Measurements from ENCODE around the gene ATCAY.
"Not testable (repeated sequence)": the region's sequence is repeated elsewhere in the genome, so short reads cannot be mapped to it uniquely, and the experiment has no call there.

Gene ATCAY

DNA sequence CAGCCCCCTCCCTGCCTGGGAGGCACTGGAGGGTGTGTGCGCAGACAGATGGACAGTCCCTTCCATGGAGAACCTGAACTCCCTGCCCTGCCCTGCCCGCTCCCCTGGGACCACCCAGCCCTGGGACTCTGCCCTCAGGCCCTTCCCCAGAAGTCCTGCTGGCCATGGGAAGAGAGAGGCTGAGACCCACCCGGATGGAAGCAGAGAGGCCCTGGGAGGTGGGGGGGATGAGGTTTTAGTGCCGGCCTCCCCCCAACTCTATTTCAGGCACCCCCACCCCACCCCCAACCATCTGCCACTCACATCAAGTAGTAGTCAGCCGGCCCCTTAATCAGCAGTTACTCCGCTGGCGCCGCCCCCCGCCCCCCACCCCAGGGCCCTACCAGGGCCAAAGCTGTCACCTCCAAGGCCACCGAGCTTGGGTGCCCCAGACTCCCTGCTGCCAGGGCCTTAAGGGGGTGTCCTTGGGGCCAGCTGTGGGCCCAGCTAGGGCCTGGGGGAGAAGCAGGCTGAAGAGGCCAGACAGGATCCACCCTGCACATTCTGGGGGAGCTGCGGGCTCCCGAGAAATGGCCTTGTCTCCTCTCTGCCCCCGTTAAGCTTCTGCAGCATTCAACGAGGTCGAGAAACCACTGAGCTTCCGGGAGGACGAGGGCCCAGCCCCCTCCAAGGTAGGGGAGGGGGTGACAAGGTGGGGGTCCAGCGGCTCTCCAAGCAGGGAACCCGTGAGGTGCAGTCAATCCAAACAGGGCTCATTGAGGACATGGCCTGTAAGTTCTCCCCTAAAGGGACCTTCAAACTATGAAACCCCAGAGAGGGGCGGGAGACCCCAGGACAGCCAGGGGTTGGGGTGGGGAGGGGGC lies 69.7 kb downstream of the ATCAY start:
- DNase-seq (ENCODE audit: low read depth) = no peak

DNA sequence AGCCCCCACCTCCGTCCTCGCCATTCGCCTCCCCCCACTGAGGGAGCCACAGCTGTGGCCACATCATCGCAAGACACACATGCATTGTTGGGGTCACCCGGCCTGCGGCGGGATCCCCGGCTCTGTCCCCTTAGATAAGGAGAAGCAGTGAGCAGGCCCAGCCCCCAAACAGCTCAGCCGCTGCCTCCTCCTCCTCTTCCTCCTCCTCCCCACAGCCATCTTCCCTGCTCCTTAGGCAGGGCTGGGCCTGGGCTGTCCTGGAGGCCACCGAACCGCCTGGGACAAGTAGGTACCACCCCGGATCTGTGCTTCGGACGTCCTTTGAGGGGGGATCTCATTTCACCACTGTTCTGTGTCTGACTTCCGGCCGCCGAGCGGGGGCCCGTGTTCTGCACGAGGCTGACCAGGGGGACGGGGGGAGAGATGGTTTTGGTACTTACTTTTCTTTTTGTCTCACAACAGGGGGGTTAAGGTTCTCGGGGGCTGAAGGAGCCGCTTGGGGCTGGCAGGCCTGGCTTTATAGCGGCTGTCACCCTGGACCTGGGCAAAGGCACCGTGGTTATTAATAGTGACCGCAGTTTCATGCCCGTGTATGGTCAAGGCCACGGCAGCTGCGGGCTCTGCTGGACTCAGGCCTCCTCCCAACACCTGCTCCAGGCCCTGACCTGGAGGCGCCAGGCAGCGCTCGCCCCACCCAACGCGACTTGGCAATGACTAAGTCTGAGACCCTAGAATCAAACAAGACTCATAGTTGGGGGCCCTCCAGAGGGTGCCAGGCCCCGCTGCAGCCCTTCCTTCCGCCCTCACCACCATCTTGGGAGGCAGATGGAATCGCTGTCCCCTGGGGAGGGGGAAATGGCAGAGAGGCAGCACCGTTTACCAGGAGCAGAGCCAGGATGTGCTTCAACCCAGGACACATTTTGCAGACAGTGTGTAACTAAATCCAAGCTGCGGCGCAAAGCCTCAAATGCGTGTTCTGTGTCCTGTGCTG lies 70.7 kb downstream of the ATCAY start:
- peak; percentile 14 for DNase-seq (ENCODE audit: low read depth)

DNA sequence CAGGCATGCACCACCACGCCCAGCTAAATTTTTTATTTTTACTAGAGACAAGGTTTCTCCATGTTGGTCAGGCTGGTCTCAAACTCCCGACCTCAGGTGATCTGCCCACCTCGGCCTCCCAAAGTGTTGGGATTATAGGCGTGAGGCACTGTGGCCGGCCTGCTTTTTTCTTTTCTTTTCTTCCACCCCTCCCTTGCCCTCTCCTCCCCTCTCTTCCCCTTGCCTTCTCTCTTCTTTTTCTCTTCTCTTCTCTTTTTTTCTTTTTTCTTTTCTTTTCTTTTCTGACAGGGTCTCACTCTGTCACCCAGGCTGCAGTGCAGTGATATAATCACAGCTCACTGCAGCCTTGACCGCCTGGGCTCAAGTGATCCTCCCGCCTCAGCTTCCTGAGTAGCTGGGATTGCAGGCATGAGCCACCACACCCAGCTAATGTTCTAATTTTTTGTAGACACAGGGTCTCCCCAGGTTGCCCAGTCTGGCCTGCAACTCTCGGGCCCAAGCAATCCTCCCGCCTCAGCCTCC lies 72.3 kb downstream of the ATCAY start:
- DNase-seq (ENCODE audit: low read depth) = not testable (repeated sequence)

DNA sequence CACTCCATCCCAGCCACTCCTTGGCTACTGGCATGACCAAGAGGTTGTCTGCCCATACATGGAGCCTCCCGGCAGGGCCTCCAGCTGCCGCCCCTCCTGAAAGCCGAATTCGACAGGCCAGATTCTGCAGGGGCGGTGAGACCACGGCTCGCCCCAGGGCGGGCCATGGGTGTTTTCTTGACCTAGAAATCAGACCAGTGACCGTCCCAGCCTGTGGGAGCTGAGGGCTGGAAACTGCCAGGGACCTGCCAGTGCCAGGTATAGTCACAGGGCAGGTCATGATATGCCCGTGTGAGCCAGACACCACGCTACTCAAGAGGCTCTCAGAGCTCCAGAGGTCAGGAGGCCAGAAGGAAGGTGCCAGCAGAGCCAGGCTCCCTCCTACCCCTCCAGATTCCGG lies 73.6 kb downstream of the ATCAY start:
- no peak for DNase-seq (ENCODE audit: low read depth)

- not testable (repeated sequence) for DNase-seq (ENCODE audit: low read depth)
Observed at GRCh38 chr19:3955276-3955675, 74.8 kb downstream of the ATCAY start.

DNA sequence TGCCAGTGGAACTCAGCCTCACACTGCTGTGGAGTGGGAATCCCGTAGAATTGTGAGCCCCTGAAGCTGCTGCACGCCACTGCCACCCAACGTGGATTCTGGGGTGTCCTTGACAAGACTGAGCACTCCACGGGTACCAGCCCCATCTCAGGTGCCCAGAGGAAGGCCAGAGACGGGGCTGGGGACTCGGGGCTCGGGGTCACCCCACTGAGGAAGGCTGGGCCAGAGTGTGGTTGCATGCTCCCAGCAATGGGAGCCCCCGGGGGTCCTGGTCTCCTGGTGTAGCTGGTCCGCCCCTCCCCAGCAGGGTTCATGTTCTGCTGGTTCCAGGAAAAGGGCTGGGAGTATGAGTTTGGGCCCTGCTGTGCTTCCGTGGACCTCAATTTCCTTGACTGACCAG lies 75.2 kb downstream of the ATCAY start:
- DNase-seq (ENCODE audit: low read depth) = no peak

DNA sequence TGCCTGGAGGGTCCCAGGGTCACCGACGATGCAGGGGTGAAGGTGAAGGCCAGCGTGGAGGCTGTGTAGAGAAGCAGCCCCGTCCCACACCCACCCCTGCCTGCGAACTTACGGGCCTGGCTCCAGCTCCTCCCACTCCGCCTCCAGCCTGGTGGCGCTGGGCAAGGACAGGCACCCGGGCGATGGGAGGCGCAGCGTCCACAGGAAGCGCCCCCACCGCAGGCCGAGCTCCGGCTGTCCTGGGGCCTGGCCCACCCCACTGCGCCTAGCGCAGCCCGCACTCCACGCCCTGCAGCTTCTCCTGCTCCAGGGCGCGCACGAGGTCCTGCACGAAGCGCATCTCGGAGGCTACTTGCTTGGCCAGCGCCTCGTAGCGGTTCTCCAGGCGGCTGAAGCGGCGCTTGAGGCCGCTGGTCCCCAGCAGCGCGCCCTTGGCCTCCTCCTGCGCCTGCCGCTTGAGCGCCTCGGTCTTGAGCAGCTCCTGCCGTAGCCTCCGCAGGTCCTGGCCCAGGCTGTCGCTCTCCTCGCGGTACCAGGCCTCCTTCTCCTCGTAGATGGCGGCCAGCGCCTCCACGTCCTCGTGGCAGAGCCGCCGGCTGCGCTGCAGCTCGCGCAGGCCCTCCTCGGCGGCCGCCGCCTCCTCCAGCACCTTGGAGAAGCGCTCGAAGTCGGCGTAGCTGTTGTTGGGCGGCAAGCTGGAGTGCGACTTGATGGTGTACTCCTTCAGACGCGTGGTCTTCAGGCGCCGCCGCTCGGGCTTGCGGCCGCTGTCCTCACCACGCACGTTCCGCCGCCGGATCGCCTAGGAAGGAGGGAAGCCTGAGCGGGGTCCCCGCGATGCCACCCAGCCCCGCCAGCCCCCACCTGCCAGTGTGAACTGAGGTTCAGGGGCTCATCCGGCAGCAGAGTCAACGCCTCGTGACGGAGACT lies 78.6 kb downstream of the ATCAY start:
- DNase-seq (ENCODE audit: low read depth) = no peak

DNA sequence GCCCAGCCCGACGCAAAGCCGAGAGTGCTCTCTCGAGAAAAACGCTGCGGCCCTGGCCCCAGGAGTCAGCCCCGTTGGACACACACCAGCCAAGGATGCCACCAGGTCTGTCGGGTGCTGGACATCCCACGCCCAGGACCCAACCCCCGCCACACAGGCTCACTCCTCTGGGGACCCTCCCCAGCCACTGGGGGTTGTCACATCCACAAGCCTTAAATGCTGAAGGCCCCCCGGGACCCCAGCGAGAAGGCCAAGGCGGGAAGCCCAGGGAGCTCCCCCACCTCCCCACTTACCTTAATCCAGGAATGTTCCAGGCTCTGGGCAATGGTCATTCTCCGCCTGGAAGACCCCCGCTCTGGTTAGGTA lies 79.3 kb downstream of the ATCAY start:
- DNase-seq (ENCODE audit: low read depth) = no peak

DNA sequence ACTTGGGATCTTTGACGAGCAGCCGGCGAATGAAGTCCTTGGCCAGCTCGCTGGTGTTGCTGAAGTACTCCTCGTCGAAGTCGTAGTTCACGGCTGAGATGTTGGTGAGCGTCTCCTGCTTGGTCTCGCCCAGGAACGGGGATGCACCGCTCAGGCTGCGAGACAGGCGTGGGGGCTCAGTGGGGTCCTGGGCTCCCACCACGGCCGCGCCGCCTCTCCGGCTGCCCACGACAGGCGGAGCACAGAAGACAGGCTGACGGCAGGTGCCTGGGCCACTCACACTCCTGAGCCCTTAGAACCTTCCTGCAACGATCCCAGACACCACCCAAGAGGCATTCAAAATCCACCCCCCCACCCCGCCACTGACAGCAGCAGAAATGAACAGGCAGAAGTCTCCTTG lies 80.5 kb downstream of the ATCAY start:
- no peak for DNase-seq (ENCODE audit: low read depth)

DNA sequence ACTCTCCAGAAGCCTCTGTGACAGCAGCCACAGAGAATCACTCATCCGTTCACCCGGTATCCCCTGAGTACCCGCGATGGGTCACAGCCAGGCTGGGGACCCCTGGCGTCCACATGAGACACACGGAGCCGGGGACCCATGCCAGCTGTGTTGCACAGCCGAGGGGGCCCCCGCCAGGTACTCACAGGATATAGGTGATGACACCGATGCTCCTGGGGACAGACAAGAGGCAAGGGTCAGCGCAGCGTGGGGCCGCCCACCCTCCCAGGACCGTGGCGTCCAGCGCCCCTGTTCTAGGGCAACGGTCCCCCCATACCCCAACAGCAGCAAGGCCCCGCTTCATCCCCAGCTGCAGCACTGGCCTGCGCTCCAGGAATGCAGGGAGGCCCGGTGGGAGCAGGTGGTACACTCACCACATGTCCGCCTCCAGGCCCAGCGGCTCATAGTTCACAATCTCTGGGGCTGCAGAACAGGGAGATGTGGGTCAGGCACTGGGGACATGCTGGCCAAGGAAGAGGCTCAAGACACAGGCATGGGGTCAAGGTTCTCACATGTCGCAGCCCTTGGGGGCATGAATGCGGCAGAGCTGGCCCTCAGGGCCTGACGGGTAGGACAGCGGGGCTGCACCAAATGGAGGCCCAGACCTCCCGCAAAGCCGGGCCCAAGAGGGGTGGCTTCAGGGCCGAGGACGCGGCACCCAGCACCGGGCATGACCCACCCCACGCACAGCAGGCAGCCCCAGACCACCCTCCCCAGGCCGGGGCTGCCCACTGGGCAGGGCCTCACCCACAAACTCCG lies 83.2 kb downstream of the ATCAY start:
- no peak for DNase-seq (ENCODE audit: low read depth)

- no peak for DNase-seq (ENCODE audit: low read depth)
Observed at GRCh38 chr19:3964256-3965194, 84.0 kb downstream of the ATCAY start.

GRCh38 chr19:3966051-3967017 lies 85.8 kb downstream of the ATCAY start:
- DNase-seq (ENCODE audit: low read depth) = no peak

GRCh38 chr19:3967983-3968382 lies 87.5 kb downstream of the ATCAY start:
- not testable (repeated sequence) for DNase-seq (ENCODE audit: low read depth)

GRCh38 chr19:3968556-3969434 lies 88.3 kb downstream of the ATCAY start:
- DNase-seq (ENCODE audit: low read depth) = no peak

- DNase-seq (ENCODE audit: low read depth) = no peak
Observed at GRCh38 chr19:3969435-3970312, 89.2 kb downstream of the ATCAY start.

- no peak for DNase-seq (ENCODE audit: low read depth)
Observed at GRCh38 chr19:3970313-3970807, 89.9 kb downstream of the ATCAY start.

All from activated gamma-delta T cell treated with anti-CD3 and anti-CD28 coated beads, Interleukin-2, amount 50 U/mL, for 16 hours (primary cell).